Large intestine (tissue), 3 donors: ENCODE measurements around the gene DGUOK. TPM values are rescaled to one million over a fixed set of nuclear protein-coding genes. Genes with fewer than 3 reads are reported as not detected.

Experiments
- DNase-seq, 2 donors: peaks; one replicate each; pipeline versions ENCODE4 v3.0.0 to v3.0.0-alpha.2; 2013
- H3K27ac ChIP-seq: one replicate; pipeline ENCODE4 v1.5.1; 2013; ENCODE audit warnings: low read length
- H3K27me3 ChIP-seq: 2 replicates; pipeline ENCODE4 v1.6.1; 2013; ENCODE audit warnings: low read length; ENCODE audit not compliant: control insufficient read depth, insufficient read depth
- H3K36me3 ChIP-seq: 2 replicates; pipeline ENCODE4 v1.6.1; 2013; ENCODE audit warnings: low read length; ENCODE audit not compliant: control insufficient read depth, insufficient read depth
- H3K4me1 ChIP-seq: one replicate; pipeline ENCODE4 v1.6.1; 2013; ENCODE audit warnings: low read length; ENCODE audit not compliant: control insufficient read depth, insufficient read depth
- H3K4me3 ChIP-seq: one replicate; pipeline ENCODE4 v1.5.1; 2013; ENCODE audit warnings: low read length
- H3K9me3 ChIP-seq: one replicate; pipeline ENCODE4 v1.6.1; 2013; ENCODE audit warnings: mild to moderate bottlenecking, low read depth, low read length, moderate library complexity; ENCODE audit not compliant: control insufficient read depth
- WGBS: methylation state at CpG from one replicate; pipeline ENCODE4 v1.1.5; 2013; ENCODE audit warnings: low lambda C conversion rate; ENCODE audit not compliant: insufficient coverage; 5-methylcytosine and 5-hydroxymethylcytosine counted together
- polyA plus RNA-seq: library from polyadenylated mRNA; unstranded; fragments of 120-200 nt; gene quantifications from one replicate; pipeline ENCODE4 v1.2.1, GENCODE V29; 2013

Gene DGUOK
- polyA plus RNA-seq, 1 donor: 51.9 TPM

DNA sequence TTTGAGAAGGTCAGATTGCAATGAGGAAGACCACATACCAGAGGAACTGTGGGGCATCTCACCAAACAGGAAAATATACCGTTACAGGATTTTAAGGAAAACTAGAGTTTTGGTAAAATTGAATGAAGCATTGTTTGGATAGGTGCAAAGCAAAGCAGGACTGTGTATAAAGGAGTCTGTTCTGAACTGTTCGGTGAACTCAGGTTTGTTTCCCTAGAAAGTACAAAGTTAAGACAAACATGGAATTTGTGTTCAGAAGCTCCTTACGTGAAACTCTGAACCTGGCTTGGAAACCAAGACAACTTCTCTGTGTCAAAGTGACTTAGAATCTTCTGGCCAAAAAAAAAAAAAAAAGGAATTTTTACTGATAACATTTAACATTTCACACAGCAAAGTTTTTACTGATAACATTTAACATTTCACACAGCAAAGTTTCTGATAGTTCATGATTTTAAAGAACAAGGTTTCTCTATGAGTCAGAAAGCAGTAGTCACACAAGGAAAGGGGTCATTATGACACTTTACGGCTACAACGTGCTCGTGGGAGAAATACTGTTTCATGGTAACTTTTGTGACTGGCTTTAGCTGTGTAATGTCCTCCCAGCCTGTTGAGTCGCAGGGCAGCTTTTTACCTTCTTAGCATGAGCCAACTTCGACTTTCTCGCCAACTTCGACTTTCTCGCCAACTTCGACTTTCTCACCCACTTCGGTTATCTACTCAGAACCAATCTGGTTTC lies 36.9 kb downstream of the DGUOK start:
- Histone ChIP-seq H3K4me3 (no peak overlapping the region), H3K27me3 (no peaks in the 10 kb centered on the region), H3K9me3 (peaks cover 3% of the 10 kb centered on the region), H3K27ac (no peak overlapping the region), H3K36me3 (peaks cover 9% of the 10 kb centered on the region), H3K4me1 (no peaks in the 10 kb centered on the region)
- WGBS: 100% methylated on average over 1 of the region's 13 CpGs
- no peak for DNase-seq

DNA sequence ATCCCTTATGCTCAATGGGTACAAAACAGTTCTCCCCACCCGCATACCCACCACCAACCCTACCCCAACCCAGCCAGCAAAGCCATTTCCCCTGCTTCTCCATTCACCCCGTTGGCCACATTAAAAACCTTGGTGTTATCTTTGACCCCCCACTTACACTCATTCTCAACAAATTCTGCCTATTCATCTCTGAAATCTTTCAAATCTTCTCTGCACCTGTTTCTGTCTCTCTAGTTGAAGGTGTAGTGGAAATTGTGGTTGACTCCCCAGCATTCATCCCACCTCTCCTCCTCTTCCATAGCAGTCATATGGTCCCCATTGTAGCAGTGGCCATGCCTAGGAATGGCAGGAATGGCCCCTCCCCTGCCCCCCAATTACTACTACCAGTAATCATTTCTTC lies 37.5 kb downstream of the DGUOK start:
- Histone ChIP-seq H3K4me3 (no peak overlapping the region), H3K36me3 (peaks cover 3% of the 10 kb centered on the region), H3K27me3 (no peaks in the 10 kb centered on the region), H3K27ac (no peak overlapping the region), H3K4me1 (no peaks in the 10 kb centered on the region), H3K9me3 (peaks cover 3% of the 10 kb centered on the region)
- no CpG with 5 or more reads among the region's 2 CpGs for WGBS
- no peak for DNase-seq

DNA sequence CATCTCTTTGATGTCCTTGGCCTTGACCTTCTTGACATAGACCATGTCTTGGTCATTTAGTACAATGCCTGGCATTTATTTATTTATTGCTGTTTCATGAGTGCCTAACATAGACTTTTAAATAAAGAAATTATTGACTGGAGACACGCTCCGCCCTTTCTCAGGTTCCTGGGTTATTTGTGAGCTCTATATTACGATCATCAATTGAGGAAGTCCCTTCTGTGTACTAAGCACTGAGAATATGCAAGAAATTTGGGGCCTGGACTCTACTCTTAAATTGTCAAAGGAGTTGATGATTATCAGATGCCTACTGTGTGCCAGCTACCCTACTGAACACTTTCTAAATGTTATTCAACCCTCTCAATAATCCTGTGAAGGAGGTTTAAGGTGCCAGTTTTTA lies 38.4 kb downstream of the DGUOK start:
- H3K4me3 ChIP-seq: no peak overlapping the region
- H3K36me3 ChIP-seq: no peaks in the 10 kb centered on the region
- no peak overlapping the region for H3K27ac ChIP-seq
- no peaks in the 10 kb centered on the region for H3K4me1 ChIP-seq
- H3K27me3 ChIP-seq: no peaks in the 10 kb centered on the region
- no CpG with 5 or more reads among the region's 3 CpGs for WGBS
- no peak for DNase-seq
- H3K9me3 ChIP-seq: peaks cover 3% of the 10 kb centered on the region

DNA sequence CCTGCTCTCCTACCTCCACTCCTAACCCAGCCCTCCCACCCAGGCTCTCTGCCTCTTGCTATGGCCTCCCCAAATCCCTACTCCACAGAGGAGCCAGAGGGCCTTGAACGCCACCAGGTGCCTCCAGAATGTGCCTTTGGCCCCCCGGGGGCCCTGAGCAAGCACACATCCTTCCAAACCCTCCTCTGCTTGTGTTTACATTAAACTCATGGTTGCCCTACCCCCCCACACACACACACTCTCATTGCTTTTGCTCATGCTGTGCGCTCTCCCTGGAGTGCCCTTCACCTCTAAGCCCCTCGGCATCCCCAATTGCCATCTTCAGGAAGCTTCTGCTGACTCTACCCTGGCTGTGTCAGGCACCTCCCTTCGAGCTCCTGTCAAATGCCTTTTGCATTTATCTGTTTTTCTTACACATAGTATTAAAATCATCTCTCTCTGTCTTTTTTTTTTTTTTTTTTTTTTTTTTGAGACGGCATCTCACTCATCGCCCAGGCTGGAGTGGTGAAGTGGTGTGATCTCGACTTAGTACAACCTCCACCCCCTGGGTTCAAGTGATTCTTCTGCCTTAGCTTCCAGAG lies 41.8 kb downstream of the DGUOK start:
- H3K27me3 ChIP-seq: no peaks in the 10 kb centered on the region
- no peaks in the 10 kb centered on the region for H3K36me3 ChIP-seq
- H3K4me3 ChIP-seq: no peak overlapping the region
- no peaks in the 10 kb centered on the region for H3K4me1 ChIP-seq
- no peak for DNase-seq
- 67% methylated on average over 1 of the region's 8 CpGs for WGBS
- H3K9me3 ChIP-seq: no peaks in the 10 kb centered on the region
- H3K27ac ChIP-seq: no peak overlapping the region

DNA sequence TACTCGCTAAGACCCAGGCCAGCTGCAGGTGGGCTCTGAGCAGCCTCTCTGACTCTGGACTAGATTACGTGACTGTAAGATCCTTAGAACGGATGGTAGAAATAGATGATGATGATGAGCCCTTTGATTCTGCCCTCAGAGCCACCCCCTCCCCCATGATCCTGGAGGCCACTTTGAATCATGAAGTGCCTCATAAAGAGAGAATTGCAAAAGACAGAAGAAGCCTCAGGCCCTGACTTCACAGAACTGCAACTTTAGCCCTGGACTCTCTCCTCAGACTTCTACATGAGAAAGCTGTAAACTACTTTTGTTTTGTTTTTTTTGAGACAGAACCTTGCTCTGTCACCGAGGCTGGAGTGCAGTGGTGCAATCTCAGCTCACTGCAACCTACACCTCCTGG lies 42.7 kb downstream of the DGUOK start:
- no peak overlapping the region for H3K4me3 ChIP-seq
- no peaks in the 10 kb centered on the region for H3K36me3 ChIP-seq
- no peaks in the 10 kb centered on the region for H3K27me3 ChIP-seq
- H3K4me1 ChIP-seq: no peaks in the 10 kb centered on the region
- DNase-seq: no peak
- H3K27ac ChIP-seq: no peak overlapping the region
- no CpG with 5 or more reads among the region's 4 CpGs for WGBS
- no peaks in the 10 kb centered on the region for H3K9me3 ChIP-seq

DNA sequence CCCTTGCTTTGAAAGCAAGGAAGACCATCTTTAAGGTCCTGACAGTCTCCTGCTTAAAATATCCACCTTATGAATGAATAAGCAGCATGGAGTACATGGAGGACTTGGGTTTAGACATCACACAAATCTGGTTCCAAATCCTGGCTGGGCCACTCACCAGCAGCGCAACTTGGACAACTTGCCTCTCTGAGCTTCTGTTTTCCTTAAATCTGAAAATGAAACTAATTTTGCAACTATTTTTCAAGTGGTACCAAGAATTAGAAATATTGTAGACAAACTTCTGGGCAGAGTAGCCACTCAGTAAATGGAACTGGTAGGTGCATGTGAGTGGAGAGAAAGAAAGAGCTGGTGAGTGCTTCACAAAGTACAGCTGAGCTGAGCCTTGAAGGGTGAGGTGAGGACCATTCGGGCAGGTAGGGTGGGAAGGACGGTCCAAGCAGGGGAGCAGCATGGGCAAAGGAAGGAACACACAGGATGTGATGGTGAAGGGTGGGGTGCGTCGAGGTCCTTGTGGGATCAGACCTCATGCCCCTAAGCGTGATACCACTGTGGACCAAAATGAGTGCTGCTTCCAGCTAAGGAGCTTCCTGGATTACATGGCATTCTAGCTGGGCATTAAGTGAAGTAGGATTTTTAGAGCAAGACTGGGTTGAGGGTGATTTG lies 43.6 kb downstream of the DGUOK start:
- Histone ChIP-seq H3K9me3 (no peaks in the 10 kb centered on the region), H3K27ac (no peak overlapping the region), H3K4me3 (no peak overlapping the region), H3K27me3 (no peaks in the 10 kb centered on the region), H3K36me3 (no peaks in the 10 kb centered on the region), H3K4me1 (no peaks in the 10 kb centered on the region)
- WGBS: no CpG with 5 or more reads among the region's 6 CpGs
- DNase-seq: no peak

DNA sequence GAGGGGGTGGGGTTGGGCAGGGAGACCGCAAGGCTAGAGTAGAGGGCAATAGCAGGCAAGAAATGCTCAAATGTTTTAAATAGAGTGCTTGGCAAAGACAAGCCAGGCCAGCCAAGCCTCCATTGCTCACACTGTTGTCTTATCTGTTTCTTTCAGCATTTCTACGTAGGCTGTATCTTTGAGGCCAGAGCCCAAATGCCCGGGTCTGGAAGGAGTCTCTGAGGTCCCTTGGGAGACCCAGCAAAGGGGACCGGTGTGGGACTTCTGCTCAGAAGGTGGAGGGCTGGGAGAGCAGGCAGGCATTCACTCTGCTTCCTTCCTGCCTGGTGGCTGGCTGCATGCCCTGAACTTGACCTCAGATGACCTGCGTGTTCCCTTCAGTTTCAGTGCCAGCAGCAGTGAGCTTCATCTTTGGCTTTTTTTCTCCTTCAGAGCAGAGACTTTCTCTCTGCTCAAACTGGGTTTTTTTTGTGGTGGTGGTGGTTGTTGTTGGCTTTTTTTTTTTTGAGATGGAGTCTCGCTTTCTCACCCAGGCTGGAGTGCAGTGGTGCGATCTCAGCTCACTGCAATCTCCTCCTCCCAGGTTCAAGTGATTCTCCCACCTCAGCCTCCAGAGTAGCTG lies 44.3 kb downstream of the DGUOK start:
- no peak for DNase-seq
- H3K9me3 ChIP-seq: no peaks in the 10 kb centered on the region
- no CpG with 5 or more reads among the region's 7 CpGs for WGBS
- no peaks in the 10 kb centered on the region for H3K4me1 ChIP-seq
- no peak overlapping the region for H3K27ac ChIP-seq
- H3K36me3 ChIP-seq: no peaks in the 10 kb centered on the region
- no peak overlapping the region for H3K4me3 ChIP-seq
- H3K27me3 ChIP-seq: no peaks in the 10 kb centered on the region

DNA sequence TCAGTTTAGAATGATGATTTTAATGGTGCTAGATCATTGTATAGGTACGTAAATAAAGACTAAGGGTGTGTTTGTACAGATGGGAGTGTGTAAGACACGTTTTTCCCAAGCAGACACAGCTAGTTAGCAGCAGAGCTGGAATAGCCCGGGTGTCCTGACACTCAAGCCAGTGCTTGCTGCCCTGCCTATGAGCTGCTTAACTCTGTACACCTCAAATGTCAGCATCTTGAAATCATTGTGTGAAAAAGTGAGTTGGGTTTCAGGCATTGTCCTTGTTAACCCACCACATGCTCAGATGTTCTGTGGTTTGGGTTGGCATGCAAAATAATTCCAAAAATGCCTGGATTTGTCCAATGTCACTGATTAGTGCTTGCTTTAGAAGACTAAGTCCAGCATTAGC lies 45.0 kb downstream of the DGUOK start:
- Histone ChIP-seq H3K9me3 (no peaks in the 10 kb centered on the region), H3K27ac (no peak overlapping the region), H3K36me3 (no peaks in the 10 kb centered on the region), H3K27me3 (no peaks in the 10 kb centered on the region), H3K4me1 (no peaks in the 10 kb centered on the region), H3K4me3 (no peak overlapping the region)
- no CpG with 5 or more reads among the region's 3 CpGs for WGBS
- no peak for DNase-seq

DNA sequence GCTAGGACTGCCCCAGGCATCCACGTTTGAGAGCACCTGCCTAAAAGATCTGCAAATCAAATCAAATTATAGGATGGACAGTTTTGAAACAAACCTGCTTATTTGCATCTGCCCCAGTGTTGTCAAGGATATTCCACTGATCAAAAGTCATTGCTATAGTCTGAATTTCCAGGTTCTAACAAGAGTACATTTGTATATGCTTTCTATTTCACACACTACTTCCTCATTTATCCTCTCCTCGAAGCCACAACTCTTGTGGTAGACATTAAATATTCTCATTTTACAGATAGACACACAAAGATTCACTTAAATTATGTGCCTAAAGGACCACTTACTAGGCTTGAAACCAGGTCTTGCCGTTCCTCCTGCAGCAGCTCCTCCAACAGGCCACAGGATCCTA lies 46.2 kb downstream of the DGUOK start:
- Histone ChIP-seq H3K9me3 (no peaks in the 10 kb centered on the region), H3K27me3 (peaks cover 3% of the 10 kb centered on the region), H3K4me3 (no peak overlapping the region), H3K4me1 (no peaks in the 10 kb centered on the region), H3K36me3 (no peaks in the 10 kb centered on the region), H3K27ac (no peak overlapping the region)
- no peak for DNase-seq
- 83% methylated on average over 1 of the region's 3 CpGs for WGBS

DNA sequence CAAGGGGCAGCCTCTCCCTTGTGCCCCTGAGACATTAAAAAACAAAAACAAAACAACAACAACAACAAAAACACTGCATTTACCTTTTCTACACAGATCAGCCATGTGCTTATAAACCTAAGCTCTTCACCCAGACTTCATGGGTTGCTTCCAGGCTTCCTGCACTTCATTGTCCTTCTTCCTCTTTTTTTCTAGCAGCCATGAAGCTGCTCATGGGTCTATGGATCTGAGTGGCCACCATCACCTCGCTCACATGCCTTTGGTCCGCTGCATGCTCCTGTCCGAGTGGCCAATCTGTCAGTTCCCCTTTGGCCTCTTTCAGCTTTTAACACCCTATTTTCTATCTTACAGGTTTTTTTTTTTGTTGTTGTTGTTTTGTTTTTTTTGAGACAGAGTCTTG lies 49.1 kb downstream of the DGUOK start:
- no peak overlapping the region for H3K27ac ChIP-seq
- H3K36me3 ChIP-seq: no peaks in the 10 kb centered on the region
- no peak for DNase-seq
- 100% methylated on average over 1 of the region's 3 CpGs for WGBS
- no peaks in the 10 kb centered on the region for H3K9me3 ChIP-seq
- H3K27me3 ChIP-seq: peaks cover 22% of the 10 kb centered on the region
- no peak overlapping the region for H3K4me3 ChIP-seq
- peaks cover 15% of the 10 kb centered on the region for H3K4me1 ChIP-seq
